Measurements from ENCODE around the gene MDGA2. TPM values are rescaled to one million over a fixed set of nuclear protein-coding genes. Genes with fewer than 3 reads are reported as not detected.

Gene MDGA2
- total and polyA plus RNA-seq, 2 of the 13 experiments (the other 11 are each of a cell fraction or from before 2014, with no cell fraction given) = not detected

DNA sequence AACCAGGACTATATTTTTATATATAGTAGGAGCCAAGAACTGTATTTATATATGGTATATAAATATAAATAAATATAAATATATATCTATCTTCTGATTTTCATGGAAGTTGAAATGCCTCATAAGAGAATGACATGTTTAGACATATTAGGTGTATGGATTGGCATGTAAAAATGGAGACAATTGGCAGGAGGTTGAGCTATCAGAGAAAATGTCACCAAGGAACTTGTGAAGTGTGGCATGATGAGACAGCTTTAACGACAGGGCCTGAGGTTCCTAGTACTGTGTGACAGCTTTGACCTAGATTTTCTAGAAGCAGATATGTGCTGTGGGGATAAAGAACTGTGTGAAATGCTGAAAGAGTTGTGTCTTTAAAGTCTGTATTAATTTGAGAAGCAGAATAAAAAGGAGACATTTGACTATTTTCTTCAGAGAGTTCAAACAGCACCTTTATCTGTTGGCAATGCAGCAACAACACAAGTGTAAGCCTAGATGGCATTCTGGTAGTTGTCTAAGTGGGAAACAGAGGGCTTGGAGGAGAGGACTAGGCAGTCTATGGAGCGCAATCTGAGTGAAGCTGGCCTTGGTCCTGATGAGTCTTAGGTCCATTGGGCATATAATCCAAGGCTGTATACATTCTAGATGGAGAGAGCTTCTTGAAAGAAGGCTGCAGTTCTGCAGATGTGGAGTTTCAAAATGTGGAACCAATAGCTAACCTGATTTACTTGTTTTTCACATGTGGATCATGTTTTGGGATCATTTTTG lies 47.7 kb upstream of the MDGA2 start:
- no peak overlapping the region for H3K4me2 ChIP-seq (ENCODE audit: low read depth, low read length)
- in situ Hi-C loops (cut with HindIII; ENCODE audit: extremely low pct_ligation_motif_present, low pct_unique_long_range_greater_than_20kb) (no loop called here), intact Hi-C loops (cut with micrococcal nuclease; ENCODE audit: unreplicated experiment) (no loop called here)
- no peaks in the 10 kb centered on the region for H4K20me1 ChIP-seq (ENCODE audit: insufficient read depth, low read length)
- H3K79me2 ChIP-seq (ENCODE audit: insufficient read depth, low read length) = no peaks in the 10 kb centered on the region
- BruUV-seq (replicated peaks) = no TSS peak
- H3K36me3 ChIP-seq (replicated peaks in 1 of 2; ENCODE audit: control insufficient read depth in 1 of 2, insufficient read depth in 2 of 2, low read length in 2 of 2) = no peaks in the 10 kb centered on the region
- H2AFZ ChIP-seq (ENCODE audit: low read length) = no peak overlapping the region
- TF ChIP-seq RARG (CRISPR knock-in tag; IDR thresholded peaks at IDR 0.05; ENCODE audit: low read depth) (no peak), TRIM24 (CRISPR knock-in tag; IDR thresholded peaks at IDR 0.05) (no peak), ETV5 (CRISPR knock-in tag; IDR thresholded peaks at IDR 0.05; ENCODE audit: borderline replicate concordance) (no peak), ZNF160 (CRISPR knock-in tag; IDR thresholded peaks at IDR 0.05) (no peak), ATRX (CRISPR knock-in tag; IDR thresholded peaks at IDR 0.05; ENCODE audit: borderline replicate concordance) (no peak), ZNF564 (CRISPR knock-in tag; IDR thresholded peaks at IDR 0.05) (no peak), LCORL (IDR thresholded peaks at IDR 0.05) (no peak), LCORL (CRISPR knock-in tag; IDR thresholded peaks at IDR 0.05) (no peak), KLF13 (CRISPR knock-in tag; IDR thresholded peaks at IDR 0.05) (no peak), TMF1 (CRISPR knock-in tag; IDR thresholded peaks at IDR 0.05; ENCODE audit: low read depth) (no peak), GATAD1 (CRISPR knock-in tag; IDR thresholded peaks at IDR 0.05) (no peak)
- TF ChIP-seq, protein P1, sequence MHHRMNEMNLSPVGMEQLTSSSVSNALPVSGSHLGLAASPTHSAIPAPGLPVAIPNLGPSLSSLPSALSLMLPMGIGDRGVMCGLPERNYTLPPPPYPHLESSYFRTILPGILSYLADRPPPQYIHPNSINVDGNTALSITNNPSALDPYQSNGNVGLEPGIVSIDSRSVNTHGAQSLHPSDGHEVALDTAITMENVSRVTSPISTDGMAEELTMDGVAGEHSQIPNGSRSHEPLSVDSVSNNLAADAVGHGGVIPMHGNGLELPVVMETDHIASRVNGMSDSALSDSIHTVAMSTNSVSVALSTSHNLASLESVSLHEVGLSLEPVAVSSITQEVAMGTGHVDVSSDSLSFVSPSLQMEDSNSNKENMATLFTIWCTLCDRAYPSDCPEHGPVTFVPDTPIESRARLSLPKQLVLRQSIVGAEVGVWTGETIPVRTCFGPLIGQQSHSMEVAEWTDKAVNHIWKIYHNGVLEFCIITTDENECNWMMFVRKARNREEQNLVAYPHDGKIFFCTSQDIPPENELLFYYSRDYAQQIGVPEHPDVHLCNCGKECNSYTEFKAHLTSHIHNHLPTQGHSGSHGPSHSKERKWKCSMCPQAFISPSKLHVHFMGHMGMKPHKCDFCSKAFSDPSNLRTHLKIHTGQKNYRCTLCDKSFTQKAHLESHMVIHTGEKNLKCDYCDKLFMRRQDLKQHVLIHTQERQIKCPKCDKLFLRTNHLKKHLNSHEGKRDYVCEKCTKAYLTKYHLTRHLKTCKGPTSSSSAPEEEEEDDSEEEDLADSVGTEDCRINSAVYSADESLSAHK (CRISPR knock-in tag; IDR thresholded peaks at IDR 0.05; ENCODE audit: borderline replicate concordance) = no peak
- TF ChIP-seq, protein P2, sequence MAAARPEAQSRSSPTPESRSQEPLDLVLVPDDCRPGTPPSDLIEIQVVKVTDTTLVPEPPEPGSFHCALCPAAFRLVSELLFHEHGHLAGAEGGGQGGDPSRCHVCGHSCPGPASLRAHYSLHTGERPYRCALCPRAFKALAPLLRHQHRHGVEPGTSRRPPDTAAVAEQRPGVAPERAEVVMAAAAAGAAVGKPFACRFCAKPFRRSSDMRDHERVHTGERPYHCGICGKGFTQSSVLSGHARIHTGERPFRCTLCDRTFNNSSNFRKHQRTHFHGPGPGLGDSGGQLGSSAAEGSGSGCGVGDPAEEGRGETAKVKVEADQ (CRISPR knock-in tag; IDR thresholded peaks at IDR 0.05; ENCODE audit: borderline replicate concordance) = no peak
- TF ChIP-seq, protein P3, sequence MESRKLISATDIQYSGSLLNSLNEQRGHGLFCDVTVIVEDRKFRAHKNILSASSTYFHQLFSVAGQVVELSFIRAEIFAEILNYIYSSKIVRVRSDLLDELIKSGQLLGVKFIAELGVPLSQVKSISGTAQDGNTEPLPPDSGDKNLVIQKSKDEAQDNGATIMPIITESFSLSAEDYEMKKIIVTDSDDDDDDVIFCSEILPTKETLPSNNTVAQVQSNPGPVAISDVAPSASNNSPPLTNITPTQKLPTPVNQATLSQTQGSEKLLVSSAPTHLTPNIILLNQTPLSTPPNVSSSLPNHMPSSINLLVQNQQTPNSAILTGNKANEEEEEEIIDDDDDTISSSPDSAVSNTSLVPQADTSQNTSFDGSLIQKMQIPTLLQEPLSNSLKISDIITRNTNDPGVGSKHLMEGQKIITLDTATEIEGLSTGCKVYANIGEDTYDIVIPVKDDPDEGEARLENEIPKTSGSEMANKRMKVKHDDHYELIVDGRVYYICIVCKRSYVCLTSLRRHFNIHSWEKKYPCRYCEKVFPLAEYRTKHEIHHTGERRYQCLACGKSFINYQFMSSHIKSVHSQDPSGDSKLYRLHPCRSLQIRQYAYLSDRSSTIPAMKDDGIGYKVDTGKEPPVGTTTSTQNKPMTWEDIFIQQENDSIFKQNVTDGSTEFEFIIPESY (CRISPR knock-in tag; IDR thresholded peaks at IDR 0.05) = no peak
- 10% methylated on average over 2 of the region's 2 CpGs for WGBS (ENCODE audit: low lambda C conversion rate)
- FAIRE-seq (no peak), ATAC-seq (no peak), DNase-seq (ENCODE audit: low spot score) (no peak)
- H3K4me3 ChIP-seq (replicated peaks in 1 of 3; ENCODE audit: insufficient read depth in 1 of 3, low read depth in 2 of 3, low read length in 3 of 3) = no peak overlapping the region
- H3K27me3 ChIP-seq (ENCODE audit: control insufficient read depth in 1 of 2, insufficient read depth in 2 of 2, low read length in 2 of 2) = no peaks in the 10 kb centered on the region
- CTCF ChIA-PET (ENCODE audit: low intra/inter-chr PET ratio, low total read pairs) = no interaction called here
- no peaks in the 10 kb centered on the region for H3K9me3 ChIP-seq (ENCODE audit: low read length)
- no peak overlapping the region for H3K27ac ChIP-seq (ENCODE audit: extremely low read length, insufficient read depth, low read length)
- H3K9ac ChIP-seq (ENCODE audit: insufficient read depth, low read depth, low read length) = no peak overlapping the region
- H3K4me1 ChIP-seq (ENCODE audit: insufficient read depth, low read length) = no peaks in the 10 kb centered on the region
- POLR2A ChIA-PET = no interaction called here

All from HepG2 (cell line).